Keratinocyte (primary cell): ENCODE measurements around the gene MAD1L1. TPM values are rescaled to one million over a fixed set of nuclear protein-coding genes. Genes with fewer than 3 reads are reported as not detected.

Experiments used
- DNase-seq: peaks from one replicate; pipeline ENCODE4 v3.0.0-alpha.2; 2011; ENCODE audit warnings: low read depth, missing footprints, low spot score
- FAIRE-seq: peaks from 2 replicates; lab custom pipeline; 2011; peaks lifted over from hg19 to GRCh38; lab: Jason Lieb, UNC
- H2AFZ ChIP-seq: 2 replicates; pipeline ENCODE4 v1.6.0; 2012; ENCODE audit warnings: low read length, control low read depth, inconsistent platforms; ENCODE audit not compliant: control insufficient read depth
- H3K27ac ChIP-seq: 2 replicates; pipeline ENCODE4 v1.5.1; 2011; ENCODE audit warnings: low read length; ENCODE audit not compliant: control insufficient read depth, insufficient read depth
- H3K27me3 ChIP-seq: 3 replicates; pipeline ENCODE4 v1.6.0; 2011; ENCODE audit warnings: low read length; ENCODE audit not compliant: control insufficient read depth, insufficient read depth; ENCODE audit errors: extremely low read depth
- H3K36me3 ChIP-seq, 2 experiments: 2 replicates in 1 of 2; 3 replicates in 1 of 2; pipeline ENCODE4 v1.5.1; 2011; ENCODE audit warnings: low read length in 2 of 2, mild to moderate bottlenecking in 1 of 2; ENCODE audit not compliant: control insufficient read depth in 2 of 2, insufficient read depth in 2 of 2; ENCODE audit errors: extremely low read depth in 1 of 2
- H3K4me1 ChIP-seq: 3 replicates; pipeline ENCODE4 v1.5.1; 2011; ENCODE audit warnings: low read length; ENCODE audit not compliant: control insufficient read depth, insufficient read depth; ENCODE audit errors: extremely low read depth
- H3K4me2 ChIP-seq: 3 replicates; pipeline ENCODE4 v1.6.0; 2011; ENCODE audit warnings: low read depth, low read length; ENCODE audit not compliant: control insufficient read depth, insufficient read depth; ENCODE audit errors: extremely low read depth
- H3K4me3 ChIP-seq, 3 experiments: fragments of 200-600 bp in 1 of 3; sonication (generic) in 1 of 3; 2 replicates in 2 of 3; 3 replicates in 1 of 3; pipeline ENCODE4 v1.5.1; 2011 to 2016; ENCODE audit warnings: low read length in 3 of 3, mild to moderate bottlenecking in 3 of 3, control low read depth in 2 of 3, inconsistent platforms in 1 of 3, low read depth in 1 of 3, mixed read lengths in 1 of 3, mixed run types in 1 of 3, moderate library complexity in 1 of 3; ENCODE audit not compliant: control insufficient read depth in 2 of 3, insufficient read depth in 2 of 3; ENCODE audit errors: extremely low read depth in 1 of 3
- H3K79me2 ChIP-seq: 2 replicates; pipeline ENCODE4 v1.6.0; 2012; ENCODE audit warnings: low read length; ENCODE audit not compliant: control insufficient read depth, insufficient read depth
- H3K9ac ChIP-seq: 3 replicates; pipeline ENCODE4 v1.6.0; 2011; ENCODE audit warnings: low read length; ENCODE audit not compliant: control insufficient read depth, insufficient read depth; ENCODE audit errors: extremely low read depth
- H3K9me1 ChIP-seq: 3 replicates; pipeline ENCODE4 v1.6.0; 2011; ENCODE audit warnings: low read length; ENCODE audit not compliant: control insufficient read depth, insufficient read depth; ENCODE audit errors: extremely low read depth
- H3K9me3 ChIP-seq: 2 replicates; pipeline ENCODE4 v1.5.1; 2012; ENCODE audit warnings: low read depth, low read length; ENCODE audit not compliant: control insufficient read depth
- H4K20me1 ChIP-seq: 3 replicates; pipeline ENCODE4 v1.6.0; 2011; ENCODE audit warnings: low read length; ENCODE audit not compliant: control insufficient read depth, insufficient read depth; ENCODE audit errors: extremely low read depth
- CTCF ChIP-seq, 3 experiments: IDR thresholded peaks in 1 of 3; conservative IDR thresholded peaks in 1 of 3; optimal IDR thresholded peaks in 1 of 3; 2 replicates in 2 of 3; 3 replicates in 1 of 3; pipeline versions ENCODE3 to v1.5.1; 2011; ENCODE audit warnings: low read length in 3 of 3, mild to moderate bottlenecking in 3 of 3, moderate library complexity in 2 of 3, control low read depth in 1 of 3, inconsistent platforms in 1 of 3; ENCODE audit not compliant: insufficient read depth in 2 of 3; ENCODE audit errors: extremely low read depth in 1 of 3
- EZH2 ChIP-seq: IDR thresholded peaks from one replicate; pipeline ENCODE4 v1.6.1; 2012; ENCODE audit warnings: inconsistent platforms, mild to moderate bottlenecking, low read length, moderate library complexity
- dilution Hi-C: fragments of 300-500 bp; cut with MboI; formaldehyde crosslinking; loops from one replicate; pipeline ENCODE4 v1.7.0; 2020; ENCODE audit warnings: low sequenced_read_pairs; ENCODE audit not compliant: extremely low pct_ligation_motif_present
- polyA plus RNA-seq, 5 experiments: library from polyadenylated mRNA; depleted of rRNA in 3 of 5; stranded (reverse) in 3 of 5; stranded (forward) in 1 of 5; unstranded in 1 of 5; fragments of >200 nt; gene quantifications; 1 replicate in 1 of 5; 2 replicates in 3 of 5; 3 replicates in 1 of 5; pipeline versions ENCODE4 v1.2.1 to v1.2.3, GENCODE V29; 2011 to 2012; ENCODE audit warnings: missing spikeins in 2 of 5, low read depth in 1 of 5, low replicate concordance in 1 of 5

Gene MAD1L1
- polyA plus RNA-seq, 1 donor (not counting 4 experiments of a cell fraction or from before 2014, with no cell fraction given) = 18.0 TPM

- TF ChIP-seq CTCF (optimal IDR thresholded peaks at IDR 0.05 in 1 of 3, IDR thresholded peaks at IDR 0.05 in 1 of 3, conservative IDR thresholded peaks at IDR 0.05 in 1 of 3; ENCODE audit: extremely low read depth in 1 of 3, insufficient read depth in 2 of 3, low read length in 3 of 3) (no peak), EZH2 (no peak)
- Histone ChIP-seq H2AFZ (no peak overlapping the region), H3K36me3 (no peaks in the 10 kb centered on the region), H3K4me2 (no peak overlapping the region), H3K4me3 (no peak overlapping the region), H3K9me1 (no peaks in the 10 kb centered on the region), H3K27ac (no peak overlapping the region), H4K20me1 (no peaks in the 10 kb centered on the region), H3K4me1 (no peaks in the 10 kb centered on the region), H3K9ac (no peak overlapping the region), H3K27me3 (no peaks in the 10 kb centered on the region), H3K79me2 (no peaks in the 10 kb centered on the region), H3K9me3 (no peaks in the 10 kb centered on the region)
- FAIRE-seq = no peak
- dilution Hi-C loops = no loop called here
- DNase-seq = no peak
These were observed 244.2 kb downstream of the MAD1L1 start for GRCh38 chr7:1988533-1988930.

- no peaks in the 10 kb centered on the region for H3K4me1 ChIP-seq
- H3K79me2 ChIP-seq = no peaks in the 10 kb centered on the region
- no peak overlapping the region for H3K27ac ChIP-seq
- FAIRE-seq = no peak
- no peak for DNase-seq
- H3K4me3 ChIP-seq = no peak overlapping the region
- TF ChIP-seq EZH2 (no peak), CTCF (optimal IDR thresholded peaks at IDR 0.05 in 1 of 3, IDR thresholded peaks at IDR 0.05 in 1 of 3, conservative IDR thresholded peaks at IDR 0.05 in 1 of 3; ENCODE audit: extremely low read depth in 1 of 3, insufficient read depth in 2 of 3, low read length in 3 of 3) (no peak)
- H3K4me2 ChIP-seq = no peak overlapping the region
- no peaks in the 10 kb centered on the region for H3K9me3 ChIP-seq
- no peak overlapping the region for H2AFZ ChIP-seq
- H4K20me1 ChIP-seq = no peaks in the 10 kb centered on the region
- H3K27me3 ChIP-seq = no peaks in the 10 kb centered on the region
- H3K36me3 ChIP-seq = no peaks in the 10 kb centered on the region
- H3K9me1 ChIP-seq = no peaks in the 10 kb centered on the region
- dilution Hi-C loops = no loop called here
- no peak overlapping the region for H3K9ac ChIP-seq
These were observed 244.9 kb downstream of the MAD1L1 start for GRCh38 chr7:1987591-1988532.
